ENCODE data around the gene CRB3.

- TF ChIP-seq CTCF (IDR thresholded peaks at IDR 0.05) (no peak), PHF8 (IDR thresholded peaks at IDR 0.05; ENCODE audit: borderline replicate concordance, low read depth) (no peak), CHD4 (IDR thresholded peaks at IDR 0.05; ENCODE audit: borderline replicate concordance) (no peak), CEBPB (IDR thresholded peaks at IDR 0.05) (no peak), POLR2A (IDR thresholded peaks at IDR 0.05; ENCODE audit: low read length) (no peak), NR3C1 (IDR thresholded peaks at IDR 0.05) (no peak)
Observed at GRCh38 chr19:6416658-6417405, 47.2 kb upstream of the CRB3 start.

Data from A549 (cell line).